Measurements from ENCODE around the gene CISTR.
"Not testable (repeated sequence)": the region's sequence is repeated elsewhere in the genome, so short reads cannot be mapped to it uniquely, and the experiment has no call there.

CISTR gene

DNA sequence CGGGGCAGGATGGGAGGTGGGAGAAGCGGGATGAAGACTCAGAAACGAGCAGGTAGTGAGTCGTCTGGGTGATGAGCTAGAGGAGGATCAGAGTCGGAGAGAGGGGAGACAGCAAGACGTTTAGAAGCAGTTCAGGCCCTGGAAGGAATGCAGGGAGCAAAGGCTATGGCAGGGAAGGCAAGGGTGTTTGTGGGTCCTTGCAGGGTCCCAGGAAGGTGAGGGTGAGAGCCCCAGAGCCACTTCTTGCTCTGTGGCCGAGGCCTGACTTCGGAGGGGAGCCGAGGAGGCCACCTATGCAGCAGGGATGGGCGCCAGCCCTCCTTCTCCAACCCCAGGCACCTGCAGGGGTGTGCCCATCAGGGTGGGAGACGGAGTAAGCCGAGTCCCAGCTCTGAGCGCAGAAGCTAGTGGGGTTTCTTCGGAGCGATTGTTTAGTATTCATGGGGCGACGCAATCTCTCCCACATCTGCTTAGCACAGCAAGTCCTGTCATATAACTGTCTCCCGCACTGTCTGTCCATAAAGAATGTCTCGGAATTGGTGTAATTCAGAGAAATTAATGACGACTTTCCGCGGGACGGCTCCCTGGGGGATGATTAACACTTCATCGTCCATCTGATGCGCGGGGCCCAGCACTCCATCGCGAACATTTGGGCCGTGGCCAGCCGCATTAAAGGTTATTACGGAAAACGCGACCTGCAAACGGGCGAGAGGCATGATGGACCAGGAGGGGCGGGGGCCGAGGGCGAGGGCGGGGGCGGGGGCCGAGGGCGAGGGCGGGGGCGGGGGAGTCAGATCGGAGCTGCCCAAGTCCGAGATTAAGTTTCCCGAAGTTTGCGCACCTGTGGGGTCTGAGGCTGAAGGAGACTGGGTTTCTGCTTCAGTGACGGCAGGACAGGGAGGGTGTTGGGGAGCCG, 12.3 kb downstream of the CISTR start:
- DNase-seq: no peak

DNA sequence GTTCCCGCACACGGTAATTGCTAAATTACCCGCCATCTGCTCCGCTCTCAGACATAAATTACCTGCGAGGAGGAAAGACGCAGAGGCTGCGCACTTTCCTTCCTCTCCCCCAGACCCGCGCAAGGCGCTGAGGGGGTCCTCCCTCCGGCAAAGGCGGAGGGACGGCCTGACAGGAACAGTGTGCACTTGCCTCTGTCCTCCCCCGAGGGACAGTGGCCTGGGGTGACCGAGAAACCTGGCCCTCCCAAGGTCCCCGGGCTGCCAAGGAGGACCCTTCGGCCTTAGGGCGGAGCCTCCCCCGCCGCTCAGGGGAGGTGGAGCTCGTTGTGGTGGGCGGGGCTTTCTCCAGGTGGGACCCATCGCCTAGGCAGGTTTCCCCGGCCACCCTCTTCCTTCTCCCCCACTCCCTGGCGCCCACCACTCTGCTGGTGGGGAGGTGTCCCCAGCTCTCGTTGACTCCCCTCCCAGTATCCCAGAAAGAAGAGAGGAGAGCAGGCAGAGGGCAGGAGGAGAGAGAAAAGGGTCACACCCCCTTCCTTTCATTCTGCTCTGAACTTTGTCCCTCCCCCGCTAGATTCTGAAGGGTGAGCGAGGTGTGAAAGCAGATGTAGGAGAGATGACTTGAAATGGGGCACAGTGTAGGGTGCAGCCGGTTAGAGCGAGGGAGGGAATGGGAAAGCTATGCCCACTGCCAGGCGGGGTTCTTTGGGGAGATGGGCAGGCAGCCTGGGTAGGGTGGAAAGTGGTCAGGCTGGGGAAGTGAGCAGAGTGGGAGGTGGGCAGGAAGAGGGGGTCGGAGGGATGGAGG, 13.2 kb downstream of the CISTR start:
- DNase-seq: no peak

- no peak for DNase-seq
These were observed 13.8 kb downstream of the CISTR start for GRCh38 chr12:53737951-53738405.

GRCh38 chr12:53737093-53737808, 14.5 kb downstream of the CISTR start:
- DNase-seq: no peak

DNA sequence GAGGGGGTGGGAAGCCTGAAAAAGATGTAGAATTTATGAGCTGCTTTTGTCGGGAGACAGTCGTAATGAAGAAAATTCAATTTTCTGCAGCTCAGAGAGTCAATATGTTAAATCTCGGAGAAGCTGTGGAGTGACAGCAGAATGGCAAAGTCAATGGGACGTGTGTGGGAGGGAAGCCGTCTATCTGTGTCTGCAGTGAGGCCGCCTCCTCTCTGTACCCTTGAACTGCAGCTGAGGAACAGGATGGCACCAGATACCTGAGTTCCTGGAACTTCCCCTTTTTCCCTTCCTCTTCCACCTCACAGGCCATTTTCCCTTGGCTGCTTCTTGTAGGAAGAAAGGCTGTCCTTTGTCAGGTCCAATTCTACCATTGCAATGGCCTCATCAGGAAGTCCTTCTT, 15.2 kb downstream of the CISTR start:
- DNase-seq: no peak

DNA sequence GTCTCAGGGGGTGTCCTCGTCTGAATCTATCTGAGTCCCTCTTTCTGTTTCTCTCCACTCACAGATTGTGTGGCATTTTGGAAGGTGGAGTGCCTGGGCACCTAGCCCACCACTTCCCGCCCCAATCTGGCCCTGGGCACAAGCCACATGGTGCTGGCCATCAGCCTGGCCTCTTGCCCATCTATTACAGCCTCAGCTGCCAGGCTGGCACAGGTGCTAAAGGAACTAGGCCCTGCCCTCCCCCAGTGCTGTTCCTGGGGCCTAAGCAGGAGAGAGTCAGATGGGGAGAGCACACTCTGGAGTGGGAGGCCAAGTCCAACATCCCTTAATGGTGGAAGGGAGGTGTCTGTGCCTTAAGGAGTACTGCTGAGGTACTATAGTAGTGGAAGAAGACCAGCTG, 16.2 kb downstream of the CISTR start:
- DNase-seq: peak; percentile 39

DNA sequence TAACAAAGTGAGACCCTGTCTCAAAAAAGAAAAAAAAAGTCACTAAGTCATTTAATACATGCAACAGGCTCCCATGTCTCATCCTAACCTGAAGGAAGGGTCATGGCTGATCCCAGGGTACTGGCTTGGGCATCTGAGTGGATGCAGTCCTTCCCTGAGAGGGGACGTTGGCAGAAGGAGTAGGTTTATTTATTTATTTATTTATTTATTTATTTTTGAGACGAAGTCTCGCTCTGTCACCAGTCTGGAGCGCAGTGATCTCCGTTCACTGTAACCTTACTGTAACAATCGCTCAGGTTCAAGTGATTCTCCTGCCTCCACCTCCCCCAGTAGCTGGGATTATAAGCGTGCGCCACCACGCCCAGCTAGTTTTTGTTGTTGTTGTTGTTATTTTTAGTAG, 17.4 kb downstream of the CISTR start:
- no peak for DNase-seq

GRCh38 chr12:53733807-53734200, 18.0 kb downstream of the CISTR start:
- DNase-seq: no peak

- no peak for DNase-seq
These were observed 18.6 kb downstream of the CISTR start for GRCh38 chr12:53733051-53733806.

GRCh38 chr12:53729644-53730043, 22.1 kb downstream of the CISTR start:
- no peak for DNase-seq

DNA sequence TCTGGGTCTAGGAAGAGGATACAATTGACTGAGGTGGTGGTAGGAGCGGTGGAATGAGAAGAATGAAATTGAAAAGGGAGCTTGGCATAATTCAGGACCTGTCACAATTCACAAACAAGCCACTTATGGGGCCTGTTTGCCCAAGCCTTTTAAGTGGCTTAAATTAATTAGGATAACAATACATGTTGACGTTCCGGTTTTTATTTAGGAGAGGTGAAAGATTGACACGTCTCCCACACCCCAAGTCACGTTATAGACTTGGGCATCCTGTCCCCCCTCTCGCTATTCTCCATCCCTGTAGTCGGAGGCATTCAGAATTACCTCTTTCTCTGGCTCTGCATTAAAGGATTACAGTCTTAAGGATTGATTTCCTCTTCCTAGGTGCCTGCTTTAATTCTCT, 23.6 kb downstream of the CISTR start:
- no peak for DNase-seq

GRCh38 chr12:53727310-53728041, 24.3 kb downstream of the CISTR start, which contains the start of gene CALCOCO1:
CALCOCO1 (minus strand) TSS chr12:53727452; CDS start chr12:53725242, 2,210 bp downstream.
- peak; percentile 92 for DNase-seq

GRCh38 chr12:53726946-53727309, 24.9 kb downstream of the CISTR start:
- no peak for DNase-seq

DNA sequence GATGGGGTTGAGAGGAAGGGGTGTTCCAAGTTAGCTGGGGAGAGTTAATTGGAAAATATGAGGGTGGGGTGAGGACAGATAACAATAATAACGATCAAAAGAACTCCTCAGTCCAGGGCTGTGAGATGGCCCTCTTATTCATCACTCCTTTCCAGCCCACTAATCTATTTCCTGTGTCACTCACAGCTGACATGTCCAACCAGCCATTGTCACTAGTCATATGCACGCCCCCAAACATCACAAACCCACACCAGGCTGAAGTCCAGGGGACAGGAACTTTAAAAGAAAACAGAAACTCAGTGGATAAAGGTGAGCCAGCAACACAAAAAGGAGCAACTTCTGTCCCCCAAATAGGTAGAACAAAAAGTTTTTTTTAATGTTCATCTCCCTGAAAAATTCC, 25.4 kb downstream of the CISTR start:
- DNase-seq: no peak

- DNase-seq: no peak
These were observed 26.0 kb downstream of the CISTR start for GRCh38 chr12:53725824-53726223.

GRCh38 chr12:53722450-53723041, 29.2 kb downstream of the CISTR start:
- DNase-seq: no peak

DNA sequence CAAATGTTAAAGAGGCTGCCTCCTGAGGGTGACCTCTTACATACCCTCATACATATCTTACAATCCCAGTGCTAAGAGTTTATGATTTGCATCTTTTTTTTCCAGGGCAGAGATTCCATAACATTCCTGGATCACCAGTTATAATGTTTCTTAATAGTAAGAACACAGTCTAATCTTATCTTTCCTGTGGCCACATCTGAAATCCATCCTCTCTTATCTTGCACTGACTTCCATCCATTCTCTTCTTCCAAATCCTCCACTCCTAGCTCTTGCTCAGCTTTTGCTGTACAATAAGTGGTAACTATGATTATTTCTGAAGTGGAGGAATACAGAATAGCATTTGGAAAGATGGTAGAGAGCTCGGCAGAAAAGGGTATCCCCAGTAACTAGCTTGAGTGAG, 30.8 kb downstream of the CISTR start:
- DNase-seq: no peak

GRCh38 chr12:53719649-53720048, 32.1 kb downstream of the CISTR start:
- DNase-seq: no peak

GRCh38 chr12:53718567-53718966, 33.2 kb downstream of the CISTR start:
- DNase-seq: not testable (repeated sequence)

- no peak for DNase-seq
These were observed 34.5 kb downstream of the CISTR start for GRCh38 chr12:53717319-53717718.

DNA sequence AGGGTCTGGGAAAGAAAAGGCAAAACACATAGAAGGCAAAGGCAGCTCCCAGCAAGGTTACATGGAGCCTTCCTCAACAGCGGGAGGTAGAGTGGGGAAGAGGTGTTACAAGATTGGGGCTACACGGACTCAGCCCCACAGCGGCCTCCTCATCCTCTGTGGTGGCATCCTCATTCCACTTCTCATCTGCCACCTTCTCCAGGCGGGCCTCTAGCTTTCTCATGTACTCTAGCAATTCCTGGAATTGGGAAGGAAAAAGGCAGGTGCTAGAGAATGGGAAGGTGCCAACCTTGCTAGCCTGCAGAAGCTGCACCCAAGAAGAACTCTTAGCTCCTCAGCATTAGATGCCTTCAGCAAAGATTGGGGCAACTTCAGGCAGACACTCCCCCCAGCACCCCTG, 37.8 kb downstream of the CISTR start:
- DNase-seq: no peak

Data from DMS 273 treated with DMSO at 0.1 percent for 48 hours (cell line).